HUES64 (cell line): ENCODE measurements around the gene TLCD3A. TPM values are rescaled to one million over a fixed set of nuclear protein-coding genes. Genes with fewer than 3 reads are reported as not detected.

Experiments used
- H3K27ac ChIP-seq: 2 replicates; pipeline ENCODE4 v1.7.0; 2013; ENCODE audit warnings: low read depth, low read length, inconsistent platforms
- H3K27me3 ChIP-seq: 2 replicates; pipeline ENCODE4 v1.6.1; 2013; ENCODE audit warnings: mild to moderate bottlenecking, low read length; ENCODE audit not compliant: insufficient read depth
- H3K36me3 ChIP-seq: 2 replicates; pipeline ENCODE4 v1.6.1; 2013; ENCODE audit warnings: mild to moderate bottlenecking, low read length; ENCODE audit not compliant: insufficient read depth
- H3K4me1 ChIP-seq: 2 replicates; pipeline ENCODE4 v1.6.1; 2013; ENCODE audit warnings: mild to moderate bottlenecking, low read length, moderate library complexity; ENCODE audit not compliant: insufficient read depth
- H3K4me3 ChIP-seq: 2 replicates; pipeline ENCODE4 v1.5.1; 2013; ENCODE audit warnings: mild to moderate bottlenecking, low read length, moderate library complexity
- H3K9ac ChIP-seq: 2 replicates; pipeline ENCODE4 v1.6.1; 2013; ENCODE audit warnings: mild to moderate bottlenecking, low read depth, low read length
- H3K9me3 ChIP-seq: 2 replicates; pipeline ENCODE4 v1.6.1; 2013; ENCODE audit warnings: low read depth, low read length; ENCODE audit not compliant: insufficient read depth
- WGBS: fragments of 150-250, 120-280 bp; methylation state at CpG from one replicate; pipeline ENCODE4 v1.1.7; 2013; ENCODE audit warnings: missing lambda C conversion rate; 5-methylcytosine and 5-hydroxymethylcytosine counted together
- polyA plus RNA-seq, 2 experiments: library from polyadenylated mRNA; stranded (reverse); fragments of 50-300 nt; gene quantifications; one replicate each; pipeline ENCODE4 v1.2.3, GENCODE V29; 2013

Gene TLCD3A
- 17.0 TPM for polyA plus RNA-seq (2013, experiment 1 of 2)
- polyA plus RNA-seq (2013, experiment 2 of 2) = 19.4 TPM

- WGBS = under 1% methylated on average over 126 of the region's 126 CpGs
- Histone ChIP-seq H3K27ac (peak within 1 kb of the TSS; percentile 41), H3K27me3 (peaks cover 3% of the 10 kb centered on the region; the same call in 1 of the 2 replicates), H3K9me3 (no peaks in the 10 kb centered on the region), H3K9ac (peak within 1 kb of the TSS; percentile 92), H3K4me3 (peak within 1 kb of the TSS; percentile 74), H3K4me1 (0 out of 2 replicates have a peak, but pooled peaks cover 7% of the 10 kb centered on the region), H3K36me3 (peaks cover 26% of the 10 kb centered on the region)
Measured at GRCh38 chr17:732067-732901, at the start of gene TLCD3A. TSS of gene TLCD3A (plus strand) at chr17:732596. CDS start at chr17:732648, 52 bp downstream.

GRCh38 chr17:683040-683439 lies 49.4 kb upstream of the TLCD3A start:
- H3K27me3 ChIP-seq = no peaks in the 10 kb centered on the region
- H3K36me3 ChIP-seq = peaks cover 10% of the 10 kb centered on the region; the same call in 1 of the 2 replicates
- WGBS = no CpG with 5 or more reads among the region's 1 CpG
- H3K4me3 ChIP-seq = no peak overlapping the region
- H3K9ac ChIP-seq = no peak overlapping the region
- H3K4me1 ChIP-seq = peaks cover 19% of the 10 kb centered on the region
- no peak overlapping the region for H3K27ac ChIP-seq
- H3K9me3 ChIP-seq = no peaks in the 10 kb centered on the region

GRCh38 chr17:683499-684254 lies 48.7 kb upstream of the TLCD3A start:
- no peaks in the 10 kb centered on the region for H3K27me3 ChIP-seq
- H3K27ac ChIP-seq = no peak overlapping the region
- H3K4me3 ChIP-seq = no peak overlapping the region
- no peaks in the 10 kb centered on the region for H3K9me3 ChIP-seq
- peaks cover 19% of the 10 kb centered on the region for H3K4me1 ChIP-seq
- H3K36me3 ChIP-seq = peaks cover 10% of the 10 kb centered on the region; the same call in 1 of the 2 replicates
- H3K9ac ChIP-seq = no peak overlapping the region
- 92% methylated on average over 2 of the region's 4 CpGs for WGBS

DNA sequence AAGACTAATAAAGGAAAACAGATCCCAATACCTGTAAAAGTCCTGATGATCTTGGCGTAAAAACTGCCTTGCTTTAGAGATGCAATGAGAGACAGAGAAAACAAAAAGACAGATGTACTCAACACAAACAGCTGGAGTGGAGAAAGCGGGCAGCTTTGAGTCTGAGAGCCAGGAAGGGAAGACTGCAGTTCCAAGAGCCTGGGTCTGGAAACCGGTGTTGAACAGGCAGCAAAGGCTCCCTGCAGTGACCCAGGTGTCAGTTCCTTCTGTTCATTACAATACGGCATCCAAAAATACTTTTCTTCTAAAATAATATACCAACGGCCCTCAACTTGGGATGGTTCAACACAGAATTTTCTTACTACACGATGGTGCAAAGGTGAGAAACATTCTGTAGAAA lies 47.4 kb upstream of the TLCD3A start:
- WGBS = 92% methylated on average over 6 of the region's 6 CpGs
- Histone ChIP-seq H3K27me3 (no peaks in the 10 kb centered on the region), H3K9ac (no peak overlapping the region), H3K27ac (no peak overlapping the region), H3K4me1 (peaks cover 19% of the 10 kb centered on the region), H3K4me3 (no peak overlapping the region), H3K36me3 (peaks cover 14% of the 10 kb centered on the region; the same call in 1 of the 2 replicates), H3K9me3 (no peaks in the 10 kb centered on the region)

GRCh38 chr17:688100-688989 lies 44.1 kb upstream of the TLCD3A start:
- 93% methylated on average over 16 of the region's 18 CpGs for WGBS

DNA sequence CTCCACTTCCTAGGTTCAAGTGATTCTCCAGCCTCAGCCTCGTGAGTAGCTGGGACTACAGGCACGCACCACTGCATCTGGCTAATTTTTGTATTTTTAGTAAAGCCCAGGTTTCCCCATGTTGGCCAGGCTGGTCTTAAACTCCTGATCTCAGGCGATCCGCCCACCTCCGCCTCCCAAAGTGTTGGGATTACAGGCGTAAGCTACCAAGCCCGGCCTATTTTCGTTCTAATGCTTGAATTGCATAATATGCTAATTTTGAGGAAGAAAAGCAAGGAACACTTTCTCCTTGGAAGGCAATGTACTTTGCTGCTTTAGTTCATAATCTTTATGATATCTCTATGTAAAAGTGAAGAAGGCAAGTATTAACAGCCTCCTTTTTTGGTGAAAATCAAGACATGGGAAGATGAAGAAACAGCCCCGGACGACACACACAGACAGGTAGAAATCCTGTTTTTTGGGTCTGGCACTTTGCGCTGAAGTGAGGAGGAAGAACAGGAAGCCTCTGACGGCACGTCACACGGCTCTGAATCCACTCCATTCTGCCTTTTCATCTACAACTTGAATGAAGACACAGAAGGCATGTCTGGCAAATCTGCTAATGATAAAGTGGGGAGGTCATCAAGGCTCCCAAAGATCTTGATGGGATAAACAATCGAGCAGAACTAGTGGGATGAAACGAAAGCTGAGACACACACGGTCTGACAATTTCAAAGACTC lies 42.7 kb upstream of the TLCD3A start:
- no peaks in the 10 kb centered on the region for H3K4me1 ChIP-seq
- H3K9ac ChIP-seq = no peak overlapping the region
- no peak overlapping the region for H3K27ac ChIP-seq
- WGBS = 85% methylated on average over 17 of the region's 17 CpGs
- H3K36me3 ChIP-seq = peaks cover 41% of the 10 kb centered on the region
- no peaks in the 10 kb centered on the region for H3K9me3 ChIP-seq
- H3K27me3 ChIP-seq = no peaks in the 10 kb centered on the region
- H3K4me3 ChIP-seq = no peak overlapping the region

More at GRCh38 chr17:688100-688989, 44.1 kb upstream of the TLCD3A start:
- no peak overlapping the region for H3K9ac ChIP-seq
- H3K27me3 ChIP-seq = no peaks in the 10 kb centered on the region
- no peak overlapping the region for H3K27ac ChIP-seq
- H3K4me3 ChIP-seq = no peak overlapping the region
- peaks cover 2% of the 10 kb centered on the region; the same call in 1 of the 2 replicates for H3K4me1 ChIP-seq
- peaks cover 29% of the 10 kb centered on the region for H3K36me3 ChIP-seq
- no peaks in the 10 kb centered on the region for H3K9me3 ChIP-seq

GRCh38 chr17:690361-690760 lies 42.0 kb upstream of the TLCD3A start:
- Histone ChIP-seq H3K27ac (no peak overlapping the region), H3K27me3 (no peaks in the 10 kb centered on the region), H3K9ac (no peak overlapping the region), H3K4me3 (no peak overlapping the region), H3K36me3 (peaks cover 40% of the 10 kb centered on the region), H3K9me3 (no peaks in the 10 kb centered on the region), H3K4me1 (no peaks in the 10 kb centered on the region)
- WGBS = 96% methylated on average over 9 of the region's 9 CpGs

- no peaks in the 10 kb centered on the region for H3K27me3 ChIP-seq
- no peak overlapping the region for H3K9ac ChIP-seq
- H3K4me3 ChIP-seq = no peak overlapping the region
- H3K9me3 ChIP-seq = no peaks in the 10 kb centered on the region
- WGBS = 91% methylated on average over 4 of the region's 4 CpGs
- no peak overlapping the region for H3K27ac ChIP-seq
- H3K36me3 ChIP-seq = peaks cover 50% of the 10 kb centered on the region
- H3K4me1 ChIP-seq = no peaks in the 10 kb centered on the region
Measured at GRCh38 chr17:691423-691822, 41.0 kb upstream of the TLCD3A start.

DNA sequence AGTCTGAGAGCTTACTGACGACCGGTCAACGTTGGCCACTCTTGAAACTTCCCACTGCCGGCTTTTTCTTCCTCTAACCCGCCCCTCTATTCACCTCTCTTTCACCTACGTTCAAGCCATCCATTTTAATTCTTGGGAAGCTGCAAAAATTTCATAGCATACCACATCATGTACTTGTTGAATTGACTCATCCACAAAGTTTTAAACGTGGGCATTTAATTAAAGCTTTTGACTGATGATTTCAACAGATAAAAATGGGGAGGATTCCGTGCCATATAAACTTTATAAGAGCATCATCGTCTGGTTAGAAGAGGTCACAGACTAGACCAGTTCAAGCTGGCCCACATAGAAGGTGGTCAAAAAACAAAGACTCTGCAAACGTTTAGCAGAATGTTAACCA lies 40.3 kb upstream of the TLCD3A start:
- Histone ChIP-seq H3K27me3 (no peaks in the 10 kb centered on the region), H3K36me3 (peaks cover 55% of the 10 kb centered on the region), H3K4me3 (no peak overlapping the region), H3K9me3 (no peaks in the 10 kb centered on the region), H3K27ac (no peak overlapping the region), H3K9ac (no peak overlapping the region), H3K4me1 (no peaks in the 10 kb centered on the region)
- WGBS = 95% methylated on average over 10 of the region's 10 CpGs
